Measurements from ENCODE around the gene DGKA.
"Not testable (repeated sequence)": the region's sequence is repeated elsewhere in the genome, so short reads cannot be mapped to it uniquely, and the experiment has no call there.

Gene DGKA

GRCh38 chr12:55999522-55999921 is 68.6 kb downstream of the DGKA start:
- not testable (repeated sequence) for DNase-seq (ENCODE audit: low read depth)

- not testable (repeated sequence) for DNase-seq (ENCODE audit: low read depth)
Observed at GRCh38 chr12:55999999-56000540, 69.1 kb downstream of the DGKA start.

DNA sequence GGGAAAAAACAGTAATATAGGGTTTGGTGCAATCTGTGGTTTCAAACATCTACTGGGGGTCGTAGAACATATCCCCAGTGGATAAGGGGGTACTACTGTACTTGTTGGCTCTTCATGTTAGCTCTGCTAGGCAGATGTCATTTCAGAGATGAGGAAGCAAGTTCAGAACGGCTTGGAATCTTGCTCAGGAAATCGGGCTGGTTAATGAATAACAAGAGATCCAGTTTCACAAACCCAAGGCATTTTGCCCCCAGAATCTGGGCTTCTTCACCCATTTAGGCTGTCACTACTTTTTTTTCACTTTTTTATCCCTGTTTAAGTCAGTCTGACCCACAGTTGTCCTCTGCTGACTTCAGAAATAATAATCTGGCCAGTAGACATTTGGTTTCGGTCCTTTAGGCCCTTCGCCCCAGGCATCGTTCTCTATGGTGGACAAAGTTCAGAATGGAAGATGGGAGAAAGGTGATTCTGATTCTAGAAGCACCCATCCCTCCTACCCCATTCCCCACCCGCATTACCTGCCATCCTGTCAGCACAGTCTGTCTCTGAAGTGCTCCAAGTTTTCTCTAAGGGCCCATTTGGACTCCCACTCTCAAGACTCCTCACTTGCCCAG is 70.6 kb downstream of the DGKA start:
- DNase-seq (ENCODE audit: low read depth) = no peak

DNA sequence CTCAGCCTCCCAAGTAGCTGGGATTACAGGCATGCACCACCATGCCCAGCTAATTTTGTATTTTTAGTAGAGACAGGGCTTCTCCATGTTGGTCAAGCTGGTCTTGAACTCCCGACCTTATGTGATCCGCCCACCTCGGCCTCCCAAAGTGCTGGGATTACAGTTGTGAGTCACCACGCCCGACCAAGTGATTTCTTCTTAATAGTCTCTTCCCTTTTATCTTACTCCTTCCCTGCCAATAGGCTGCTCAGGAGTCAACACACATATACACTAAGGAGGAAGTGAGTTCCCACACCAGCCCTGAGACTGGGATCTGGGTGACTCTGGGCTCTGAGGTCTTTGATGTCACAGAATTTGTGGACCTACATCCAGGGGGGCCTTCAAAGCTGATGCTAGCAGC is 72.4 kb downstream of the DGKA start:
- not testable (repeated sequence) for DNase-seq (ENCODE audit: low read depth)
